Stimulated activated CD8-positive, alpha-beta memory T cell treated with anti-CD3 and anti-CD28 coated beads, Interleukin-2, amount 100 ng/mL, for 1 hour (primary cell): ENCODE measurements around the gene KCNQ1.

ENCODE experiments used
- DNase-seq, 2 donors: peaks; one replicate each; pipeline ENCODE4 v3.0.0-alpha.2; 2020; ENCODE audit warnings: low read depth in 2 of 2

Gene KCNQ1

GRCh38 chr11:2651054-2651617 is 206.3 kb downstream of the KCNQ1 start:
- DNase-seq: no peak

- DNase-seq: no peak
Measured at GRCh38 chr11:2651826-2652271, 207.0 kb downstream of the KCNQ1 start.

GRCh38 chr11:2652333-2653197 is 207.8 kb downstream of the KCNQ1 start:
- no peak for DNase-seq

GRCh38 chr11:2653198-2653551 is 208.4 kb downstream of the KCNQ1 start:
- DNase-seq: no peak

GRCh38 chr11:2653930-2654739 is 209.3 kb downstream of the KCNQ1 start:
- DNase-seq: no peak

- DNase-seq: no peak
Measured at GRCh38 chr11:2655016-2655719, 210.4 kb downstream of the KCNQ1 start.

- no peak for DNase-seq
Measured at GRCh38 chr11:2655834-2656622, 211.2 kb downstream of the KCNQ1 start.

- no peak for DNase-seq
Measured at GRCh38 chr11:2656859-2657258, 212.1 kb downstream of the KCNQ1 start.

- DNase-seq: no peak
Measured at GRCh38 chr11:2657697-2658284, 213.0 kb downstream of the KCNQ1 start.

GRCh38 chr11:2660357-2660939 is 215.6 kb downstream of the KCNQ1 start:
- DNase-seq: no peak

- no peak for DNase-seq
Measured at GRCh38 chr11:2661173-2662023, 216.6 kb downstream of the KCNQ1 start.

GRCh38 chr11:2662024-2662312 is 217.2 kb downstream of the KCNQ1 start:
- DNase-seq: no peak

GRCh38 chr11:2662430-2663299 is 217.9 kb downstream of the KCNQ1 start:
- DNase-seq: no peak

- no peak for DNase-seq
Measured at GRCh38 chr11:2663506-2663905, 218.7 kb downstream of the KCNQ1 start.

GRCh38 chr11:2663915-2664314 is 219.1 kb downstream of the KCNQ1 start:
- no peak for DNase-seq

- DNase-seq: no peak
Measured at GRCh38 chr11:2664376-2664775, 219.6 kb downstream of the KCNQ1 start.

GRCh38 chr11:2664791-2665525 is 220.2 kb downstream of the KCNQ1 start:
- no peak for DNase-seq
